HG02852 (cell line): ENCODE measurements around the gene TMIGD2.
"Not testable (repeated sequence)": the region's sequence is repeated elsewhere in the genome, so short reads cannot be mapped to it uniquely, and the experiment has no call there.

Experiments
- ATAC-seq: cut with Tn5 transposase; IDR thresholded peaks from one replicate; pipeline ENCODE4 v1.9.1; 2021; ENCODE audit warnings: mild to moderate bottlenecking, moderate library complexity; ENCODE audit not compliant: unreplicated experiment

Gene TMIGD2

GRCh38 chr19:4267901-4268815, 34.0 kb downstream of the TMIGD2 start:
- ATAC-seq = no peak

GRCh38 chr19:4267101-4267900, 34.9 kb downstream of the TMIGD2 start:
- ATAC-seq = no peak

GRCh38 chr19:4266253-4267000, 35.8 kb downstream of the TMIGD2 start:
- no peak for ATAC-seq

- no peak for ATAC-seq
Measured at GRCh38 chr19:4264812-4265211, 37.4 kb downstream of the TMIGD2 start.

- ATAC-seq = no peak
Measured at GRCh38 chr19:4260613-4261191, 41.5 kb downstream of the TMIGD2 start.

- no peak for ATAC-seq
Measured at GRCh38 chr19:4258181-4258580, 44.0 kb downstream of the TMIGD2 start.

GRCh38 chr19:4257025-4257424, 45.2 kb downstream of the TMIGD2 start:
- ATAC-seq = no peak

GRCh38 chr19:4256563-4256962, 45.6 kb downstream of the TMIGD2 start:
- no peak for ATAC-seq

GRCh38 chr19:4246767-4247593, 55.2 kb downstream of the TMIGD2 start, which contains the start of gene YJU2:
TSS of gene YJU2 (plus strand) at chr19:4247080. CDS start at chr19:4247147, 67 bp downstream.
- ATAC-seq = peak; percentile 80

GRCh38 chr19:4245938-4246337, 56.3 kb downstream of the TMIGD2 start:
- ATAC-seq = not testable (repeated sequence)
